HEK293 (cell line): ENCODE results near the gene SRC.
A peak's percentile ranks its signal among the peaks of the same experiment; 100 is the strongest.

Experiments
- GLIS1 ChIP-seq: fragments of 450-650 bp; formaldehyde crosslinking; IDR thresholded peaks from 2 replicates; pipeline ENCODE4 v1.5.1; 2016; ENCODE audit warnings: missing biosample characterization, missing genetic modification characterization
- GLIS2 ChIP-seq: fragments of 450-650 bp; formaldehyde crosslinking; IDR thresholded peaks from 2 replicates; pipeline ENCODE4 v1.5.1; 2016; ENCODE audit warnings: missing biosample characterization, missing genetic modification characterization
- HOXA7 ChIP-seq: sonication (generic); formaldehyde crosslinking; IDR thresholded peaks from 2 replicates; pipeline ENCODE4 v1.8.1; 2022; ENCODE audit warnings: missing genetic modification reagents, borderline replicate concordance
- INSM2 ChIP-seq: fragments of 450-650 bp; formaldehyde crosslinking; IDR thresholded peaks from 2 replicates; pipeline ENCODE4 v1.5.1; 2016; ENCODE audit warnings: missing biosample characterization, missing genetic modification characterization
- KLF1 ChIP-seq: fragments of 450-650 bp; formaldehyde crosslinking; IDR thresholded peaks from 2 replicates; pipeline ENCODE4 v1.5.1; 2016; ENCODE audit warnings: missing biosample characterization, missing genetic modification characterization
- KLF17 ChIP-seq: fragments of 450-650 bp; formaldehyde crosslinking; IDR thresholded peaks from 2 replicates; pipeline ENCODE4 v1.5.1; 2016; ENCODE audit warnings: missing biosample characterization, missing genetic modification characterization
- KLF8 ChIP-seq: fragments of 450-650 bp; formaldehyde crosslinking; IDR thresholded peaks from 2 replicates; pipeline ENCODE4 v1.5.1; 2016; ENCODE audit warnings: missing biosample characterization, missing genetic modification characterization
- KLF9 ChIP-seq: fragments of 450-650 bp; formaldehyde crosslinking; IDR thresholded peaks from 2 replicates; pipeline ENCODE4 v1.5.1; 2016; ENCODE audit warnings: missing biosample characterization, missing genetic modification characterization, low read depth
- PRDM1 ChIP-seq: fragments of 450-650 bp; formaldehyde crosslinking; IDR thresholded peaks from 2 replicates; pipeline ENCODE4; 2016; ENCODE audit warnings: missing biosample characterization, missing genetic modification characterization
- SP7 ChIP-seq: fragments of 450-650 bp; formaldehyde crosslinking; IDR thresholded peaks from 2 replicates; pipeline ENCODE4 v1.5.1; 2016; ENCODE audit warnings: missing biosample characterization, missing genetic modification characterization
- YY2 ChIP-seq: fragments of 450-650 bp; formaldehyde crosslinking; IDR thresholded peaks from 2 replicates; pipeline ENCODE4 v1.5.1; 2016; ENCODE audit warnings: missing biosample characterization, missing genetic modification characterization
- ZBTB17 ChIP-seq: fragments of 450-650 bp; formaldehyde crosslinking; IDR thresholded peaks from 2 replicates; pipeline ENCODE4 v1.5.1; 2016; ENCODE audit warnings: missing biosample characterization, missing genetic modification characterization
- ZNF114 ChIP-seq: fragments of 450-650 bp; formaldehyde crosslinking; IDR thresholded peaks from 2 replicates; pipeline ENCODE4 v1.5.0; 2017; ENCODE audit warnings: missing biosample characterization, missing genetic modification characterization
- ZNF561 ChIP-seq: fragments of 450-650 bp; IDR thresholded peaks from 2 replicates; pipeline ENCODE4 v1.5.1; 2018; ENCODE audit warnings: missing biosample characterization, missing genetic modification characterization, borderline replicate concordance
- ZNF610 ChIP-seq: fragments of 450-650 bp; formaldehyde crosslinking; IDR thresholded peaks from 2 replicates; pipeline ENCODE4 v1.5.1; 2016; ENCODE audit warnings: missing biosample characterization, missing genetic modification characterization, borderline replicate concordance
- ZNF747 ChIP-seq: fragments of 450-650 bp; formaldehyde crosslinking; IDR thresholded peaks from 2 replicates; pipeline ENCODE4 v1.5.1; 2016; ENCODE audit warnings: missing biosample characterization, missing genetic modification characterization
- ZNF785 ChIP-seq: fragments of 450-650 bp; formaldehyde crosslinking; IDR thresholded peaks from 2 replicates; pipeline ENCODE4 v1.5.1; 2016; ENCODE audit warnings: missing biosample characterization, missing genetic modification characterization
- ZNF791 ChIP-seq: fragments of 450-650 bp; formaldehyde crosslinking; IDR thresholded peaks from 2 replicates; pipeline ENCODE4 v1.5.1; 2016; ENCODE audit warnings: missing biosample characterization, missing genetic modification characterization
- ZNF837 ChIP-seq: fragments of 450-650 bp; formaldehyde crosslinking; IDR thresholded peaks from 2 replicates; pipeline ENCODE4 v1.5.1; 2016; ENCODE audit warnings: missing biosample characterization, missing genetic modification characterization
- ZSCAN30 ChIP-seq: fragments of 450-650 bp; IDR thresholded peaks from 2 replicates; pipeline ENCODE4 v1.5.1; 2018; ENCODE audit warnings: missing biosample characterization, mild to moderate bottlenecking, missing genetic modification characterization, moderate library complexity
- TF ChIP-seq, protein P1 (sequence below): fragments of 450-650 bp; formaldehyde crosslinking; conservative IDR thresholded peaks from 2 replicates; pipeline ENCODE4 v1.5.1; 2016; ENCODE audit warnings: low read depth, missing biosample characterization, missing genetic modification characterization
- TF ChIP-seq, protein P2 (sequence below): fragments of 450-650 bp; formaldehyde crosslinking; IDR thresholded peaks from 2 replicates; pipeline ENCODE4 v1.5.1; 2016; ENCODE audit warnings: missing biosample characterization, missing genetic modification characterization
- TF ChIP-seq, protein P3 (sequence below): fragments of 450-650 bp; formaldehyde crosslinking; IDR thresholded peaks from 2 replicates; pipeline ENCODE4 v1.5.1; 2016; ENCODE audit warnings: missing biosample characterization, missing genetic modification characterization
- TF ChIP-seq, protein P4 (sequence below): fragments of 450-650 bp; formaldehyde crosslinking; IDR thresholded peaks from 2 replicates; pipeline ENCODE4 v1.5.1; 2016; ENCODE audit warnings: missing biosample characterization, missing genetic modification characterization
- TF ChIP-seq, protein P5 (sequence below): fragments of 450-650 bp; formaldehyde crosslinking; IDR thresholded peaks from 2 replicates; pipeline ENCODE4 v1.5.1; 2016; ENCODE audit warnings: missing biosample characterization, missing genetic modification characterization, low read depth

SRC gene

DNA sequence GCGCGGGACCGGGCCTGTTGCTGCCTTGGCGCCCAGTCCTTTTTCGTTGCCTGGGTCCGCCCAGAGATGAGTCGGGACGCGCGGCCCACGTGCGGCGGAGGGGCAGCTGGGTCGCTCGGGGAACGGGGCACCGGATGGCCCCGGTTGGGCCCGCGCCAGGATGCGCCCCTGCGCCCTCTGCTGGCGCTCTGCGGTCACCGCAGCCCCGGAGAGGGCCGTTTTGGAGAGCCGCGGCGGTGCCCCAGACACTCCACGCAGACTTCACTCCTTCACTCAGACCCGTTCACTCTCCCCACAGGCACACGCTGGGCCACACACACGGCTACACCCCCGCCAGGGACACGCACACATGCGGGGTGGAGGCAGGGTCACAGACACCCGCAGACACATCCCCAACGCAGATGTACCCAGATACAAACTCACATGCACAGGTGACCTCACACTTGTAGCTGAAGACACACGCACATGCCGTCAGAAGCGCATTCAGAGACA is 38.8 kb downstream of the SRC start (continued):
- TF ChIP-seq, protein P1, sequence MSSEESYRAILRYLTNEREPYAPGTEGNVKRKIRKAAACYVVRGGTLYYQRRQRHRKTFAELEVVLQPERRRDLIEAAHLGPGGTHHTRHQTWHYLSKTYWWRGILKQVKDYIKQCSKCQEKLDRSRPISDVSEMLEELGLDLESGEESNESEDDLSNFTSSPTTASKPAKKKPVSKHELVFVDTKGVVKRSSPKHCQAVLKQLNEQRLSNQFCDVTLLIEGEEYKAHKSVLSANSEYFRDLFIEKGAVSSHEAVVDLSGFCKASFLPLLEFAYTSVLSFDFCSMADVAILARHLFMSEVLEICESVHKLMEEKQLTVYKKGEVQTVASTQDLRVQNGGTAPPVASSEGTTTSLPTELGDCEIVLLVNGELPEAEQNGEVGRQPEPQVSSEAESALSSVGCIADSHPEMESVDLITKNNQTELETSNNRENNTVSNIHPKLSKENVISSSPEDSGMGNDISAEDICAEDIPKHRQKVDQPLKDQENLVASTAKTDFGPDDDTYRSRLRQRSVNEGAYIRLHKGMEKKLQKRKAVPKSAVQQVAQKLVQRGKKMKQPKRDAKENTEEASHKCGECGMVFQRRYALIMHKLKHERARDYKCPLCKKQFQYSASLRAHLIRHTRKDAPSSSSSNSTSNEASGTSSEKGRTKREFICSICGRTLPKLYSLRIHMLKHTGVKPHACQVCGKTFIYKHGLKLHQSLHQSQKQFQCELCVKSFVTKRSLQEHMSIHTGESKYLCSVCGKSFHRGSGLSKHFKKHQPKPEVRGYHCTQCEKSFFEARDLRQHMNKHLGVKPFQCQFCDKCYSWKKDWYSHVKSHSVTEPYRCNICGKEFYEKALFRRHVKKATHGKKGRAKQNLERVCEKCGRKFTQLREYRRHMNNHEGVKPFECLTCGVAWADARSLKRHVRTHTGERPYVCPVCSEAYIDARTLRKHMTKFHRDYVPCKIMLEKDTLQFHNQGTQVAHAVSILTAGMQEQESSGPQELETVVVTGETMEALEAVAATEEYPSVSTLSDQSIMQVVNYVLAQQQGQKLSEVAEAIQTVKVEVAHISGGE (tag by site-specific recombination): no peak
- TF ChIP-seq SP7 (tag by site-specific recombination) (peak; percentile 28; the same call in 1 of the 2 replicates), PRDM1 (tag by site-specific recombination) (no peak), GLIS1 (tag by site-specific recombination) (no peak), GLIS2 (tag by site-specific recombination) (peak; percentile 14; the same call in 1 of the 2 replicates), YY2 (tag by site-specific recombination) (0 out of 2 replicates have a peak, but pooled peaks have one; percentile 28), INSM2 (peak; percentile 27; the same call in 1 of the 2 replicates), ZBTB17 (0 out of 2 replicates have a peak, but pooled peaks have one; percentile 20), KLF8 (tag by site-specific recombination) (peak; percentile 91), ZNF837 (tag by site-specific recombination) (no peak), ZNF610 (tag by site-specific recombination) (no peak), ZNF791 (tag by site-specific recombination) (no peak), ZSCAN30 (no peak), KLF9 (0 out of 2 replicates have a peak, but pooled peaks have one; percentile 38), ZNF747 (no peak), KLF1 (tag by site-specific recombination) (peak; percentile 96), ZNF785 (tag by site-specific recombination) (no peak), HOXA7 (CRISPR knock-in tag) (no peak), ZNF114 (tag by site-specific recombination) (no peak), ZNF561 (peak; percentile 35; the same call in 1 of the 2 replicates), KLF17 (0 out of 2 replicates have a peak, but pooled peaks have one; percentile 37)
- TF ChIP-seq, protein P2, sequence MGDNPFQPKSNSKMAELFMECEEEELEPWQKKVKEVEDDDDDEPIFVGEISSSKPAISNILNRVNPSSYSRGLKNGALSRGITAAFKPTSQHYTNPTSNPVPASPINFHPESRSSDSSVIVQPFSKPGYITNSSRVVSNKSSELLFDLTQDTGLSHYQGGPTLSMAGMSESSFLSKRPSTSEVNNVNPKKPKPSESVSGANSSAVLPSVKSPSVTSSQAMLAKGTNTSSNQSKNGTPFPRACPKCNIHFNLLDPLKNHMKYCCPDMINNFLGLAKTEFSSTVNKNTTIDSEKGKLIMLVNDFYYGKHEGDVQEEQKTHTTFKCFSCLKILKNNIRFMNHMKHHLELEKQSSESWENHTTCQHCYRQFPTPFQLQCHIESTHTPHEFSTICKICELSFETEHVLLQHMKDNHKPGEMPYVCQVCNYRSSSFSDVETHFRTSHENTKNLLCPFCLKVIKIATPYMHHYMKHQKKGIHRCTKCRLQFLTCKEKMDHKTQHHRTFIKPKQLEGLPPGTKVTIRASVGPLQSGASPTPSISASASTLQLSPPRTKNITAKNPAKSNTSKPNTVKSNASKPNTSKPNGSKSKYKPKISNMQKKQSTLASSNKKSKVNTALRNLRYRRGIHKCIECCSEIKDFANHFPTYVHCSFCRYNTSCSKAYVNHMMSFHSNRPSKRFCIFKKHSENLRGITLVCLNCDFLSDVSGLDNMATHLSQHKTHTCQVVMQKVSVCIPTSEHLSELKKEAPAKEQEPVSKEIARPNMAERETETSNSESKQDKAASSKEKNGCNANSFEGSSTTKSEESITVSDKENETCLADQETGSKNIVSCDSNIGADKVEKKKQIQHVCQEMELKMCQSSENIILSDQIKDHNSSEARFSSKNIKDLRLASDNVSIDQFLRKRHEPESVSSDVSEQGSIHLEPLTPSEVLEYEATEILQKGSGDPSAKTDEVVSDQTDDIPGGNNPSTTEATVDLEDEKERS (tag by site-specific recombination): no peak
- TF ChIP-seq, protein P3, sequence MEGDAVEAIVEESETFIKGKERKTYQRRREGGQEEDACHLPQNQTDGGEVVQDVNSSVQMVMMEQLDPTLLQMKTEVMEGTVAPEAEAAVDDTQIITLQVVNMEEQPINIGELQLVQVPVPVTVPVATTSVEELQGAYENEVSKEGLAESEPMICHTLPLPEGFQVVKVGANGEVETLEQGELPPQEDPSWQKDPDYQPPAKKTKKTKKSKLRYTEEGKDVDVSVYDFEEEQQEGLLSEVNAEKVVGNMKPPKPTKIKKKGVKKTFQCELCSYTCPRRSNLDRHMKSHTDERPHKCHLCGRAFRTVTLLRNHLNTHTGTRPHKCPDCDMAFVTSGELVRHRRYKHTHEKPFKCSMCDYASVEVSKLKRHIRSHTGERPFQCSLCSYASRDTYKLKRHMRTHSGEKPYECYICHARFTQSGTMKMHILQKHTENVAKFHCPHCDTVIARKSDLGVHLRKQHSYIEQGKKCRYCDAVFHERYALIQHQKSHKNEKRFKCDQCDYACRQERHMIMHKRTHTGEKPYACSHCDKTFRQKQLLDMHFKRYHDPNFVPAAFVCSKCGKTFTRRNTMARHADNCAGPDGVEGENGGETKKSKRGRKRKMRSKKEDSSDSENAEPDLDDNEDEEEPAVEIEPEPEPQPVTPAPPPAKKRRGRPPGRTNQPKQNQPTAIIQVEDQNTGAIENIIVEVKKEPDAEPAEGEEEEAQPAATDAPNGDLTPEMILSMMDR: peak; percentile 90
- TF ChIP-seq, protein P4, sequence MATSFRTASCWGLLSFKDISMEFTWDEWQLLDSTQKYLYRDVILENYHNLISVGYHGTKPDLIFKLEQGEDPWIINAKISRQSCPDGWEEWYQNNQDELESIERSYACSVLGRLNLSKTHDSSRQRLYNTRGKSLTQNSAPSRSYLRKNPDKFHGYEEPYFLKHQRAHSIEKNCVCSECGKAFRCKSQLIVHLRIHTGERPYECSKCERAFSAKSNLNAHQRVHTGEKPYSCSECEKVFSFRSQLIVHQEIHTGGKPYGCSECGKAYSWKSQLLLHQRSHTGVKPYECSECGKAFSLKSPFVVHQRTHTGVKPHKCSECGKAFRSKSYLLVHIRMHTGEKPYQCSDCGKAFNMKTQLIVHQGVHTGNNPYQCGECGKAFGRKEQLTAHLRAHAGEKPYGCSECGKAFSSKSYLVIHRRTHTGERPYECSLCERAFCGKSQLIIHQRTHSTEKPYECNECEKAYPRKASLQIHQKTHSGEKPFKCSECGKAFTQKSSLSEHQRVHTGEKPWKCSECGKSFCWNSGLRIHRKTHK (tag by site-specific recombination): no peak
- TF ChIP-seq, protein P5, sequence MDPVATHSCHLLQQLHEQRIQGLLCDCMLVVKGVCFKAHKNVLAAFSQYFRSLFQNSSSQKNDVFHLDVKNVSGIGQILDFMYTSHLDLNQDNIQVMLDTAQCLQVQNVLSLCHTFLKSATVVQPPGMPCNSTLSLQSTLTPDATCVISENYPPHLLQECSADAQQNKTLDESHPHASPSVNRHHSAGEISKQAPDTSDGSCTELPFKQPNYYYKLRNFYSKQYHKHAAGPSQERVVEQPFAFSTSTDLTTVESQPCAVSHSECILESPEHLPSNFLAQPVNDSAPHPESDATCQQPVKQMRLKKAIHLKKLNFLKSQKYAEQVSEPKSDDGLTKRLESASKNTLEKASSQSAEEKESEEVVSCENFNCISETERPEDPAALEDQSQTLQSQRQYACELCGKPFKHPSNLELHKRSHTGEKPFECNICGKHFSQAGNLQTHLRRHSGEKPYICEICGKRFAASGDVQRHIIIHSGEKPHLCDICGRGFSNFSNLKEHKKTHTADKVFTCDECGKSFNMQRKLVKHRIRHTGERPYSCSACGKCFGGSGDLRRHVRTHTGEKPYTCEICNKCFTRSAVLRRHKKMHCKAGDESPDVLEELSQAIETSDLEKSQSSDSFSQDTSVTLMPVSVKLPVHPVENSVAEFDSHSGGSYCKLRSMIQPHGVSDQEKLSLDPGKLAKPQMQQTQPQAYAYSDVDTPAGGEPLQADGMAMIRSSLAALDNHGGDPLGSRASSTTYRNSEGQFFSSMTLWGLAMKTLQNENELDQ (tag by site-specific recombination): no peak
